ENCODE measurements around the gene TUBA3D.
"Not testable (repeated sequence)": the region's sequence is repeated elsewhere in the genome, so short reads cannot be mapped to it uniquely, and the experiment has no call there.

Gene TUBA3D

DNA sequence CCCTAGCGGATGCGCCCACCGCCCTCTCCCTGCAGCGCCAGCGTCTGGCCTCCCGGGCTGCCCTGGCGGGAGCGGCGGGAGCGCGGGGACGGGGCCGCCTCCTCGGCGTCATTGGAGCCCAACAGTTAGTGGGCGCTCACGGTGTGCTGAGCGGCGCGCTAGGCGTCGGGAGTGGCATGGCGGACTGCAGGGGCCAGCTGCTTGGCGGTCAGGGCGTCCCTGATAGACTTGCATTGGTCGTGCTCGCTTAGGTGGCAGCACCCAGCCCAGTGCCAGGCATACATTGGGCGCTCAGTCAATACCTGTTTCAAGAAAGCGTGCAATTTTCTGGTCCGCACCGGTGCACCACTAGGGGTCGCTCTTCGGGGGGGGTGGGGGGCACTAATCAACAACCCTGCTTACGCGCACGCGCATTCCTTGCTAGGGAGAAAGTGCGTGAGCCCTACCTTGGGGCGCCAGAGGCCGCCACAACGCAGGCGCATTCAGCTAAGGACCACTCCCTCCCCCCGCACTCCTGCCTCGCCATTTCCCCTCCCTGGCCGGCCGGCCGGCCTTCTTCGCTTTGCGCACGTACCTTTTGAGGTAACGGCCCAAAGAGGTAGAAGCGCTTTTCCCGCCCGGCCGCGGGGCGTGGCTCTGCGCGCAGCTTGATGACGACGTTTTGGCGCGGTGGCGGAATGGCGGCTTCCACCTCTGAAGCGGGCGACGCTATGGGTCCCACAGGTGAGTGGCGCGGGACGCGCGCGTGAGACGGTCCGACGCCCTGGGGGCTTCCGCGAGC is 16.7 kb downstream of the TUBA3D start:
- peak; percentile 99 for DNase-seq (ENCODE audit: low read depth)
- peak overlapping the region; percentile 99 for H3K4me3 ChIP-seq (ENCODE audit: low read depth, low read length)
- peak; percentile 74 for TF ChIP-seq CTCF (IDR thresholded peaks at IDR 0.05; ENCODE audit: insufficient read depth, low read depth, low read length, missing control alignments)

DNA sequence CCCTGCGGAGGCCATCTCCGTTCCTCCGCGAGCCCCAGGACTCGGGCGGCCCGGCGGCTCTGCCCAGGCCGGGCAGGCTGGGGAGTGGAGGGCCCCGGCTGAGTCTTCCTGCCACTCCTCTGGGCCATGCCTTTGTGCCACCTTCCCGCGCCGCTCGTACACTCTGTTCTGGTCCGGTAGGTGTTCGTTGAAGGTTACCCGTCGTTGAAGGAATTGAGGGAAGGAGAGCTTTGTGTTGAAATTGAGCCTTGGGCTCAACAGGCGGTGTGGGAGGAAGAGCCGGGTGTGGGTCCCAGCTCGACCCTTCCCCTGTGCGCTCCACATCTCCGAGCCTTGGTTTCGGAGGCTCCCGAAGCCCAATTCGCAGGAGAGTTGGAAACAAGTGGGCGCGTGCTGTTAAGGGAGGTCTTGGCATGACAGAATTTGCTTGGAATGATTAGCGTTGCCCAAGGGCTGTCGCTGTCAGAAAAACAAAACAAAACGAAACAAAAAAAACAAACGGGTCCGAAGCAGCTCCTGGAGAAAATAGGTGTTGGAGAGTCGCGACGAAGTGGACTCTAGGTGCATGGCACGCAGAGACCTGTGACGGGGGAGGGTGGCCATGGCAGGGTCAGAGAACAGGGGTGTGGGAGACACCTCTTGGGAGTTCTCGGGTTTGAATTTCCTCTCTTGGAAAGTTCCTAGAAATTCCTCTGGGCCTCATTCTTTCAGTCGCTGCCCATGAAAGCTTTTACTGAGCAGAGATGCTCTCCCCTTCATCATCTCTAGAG is 17.5 kb downstream of the TUBA3D start:
- DNase-seq (ENCODE audit: low read depth): no peak
- H3K4me3 ChIP-seq (ENCODE audit: low read depth, low read length): peak overlapping the region; percentile 99
- TF ChIP-seq CTCF (IDR thresholded peaks at IDR 0.05; ENCODE audit: insufficient read depth, low read depth, low read length, missing control alignments): no peak

DNA sequence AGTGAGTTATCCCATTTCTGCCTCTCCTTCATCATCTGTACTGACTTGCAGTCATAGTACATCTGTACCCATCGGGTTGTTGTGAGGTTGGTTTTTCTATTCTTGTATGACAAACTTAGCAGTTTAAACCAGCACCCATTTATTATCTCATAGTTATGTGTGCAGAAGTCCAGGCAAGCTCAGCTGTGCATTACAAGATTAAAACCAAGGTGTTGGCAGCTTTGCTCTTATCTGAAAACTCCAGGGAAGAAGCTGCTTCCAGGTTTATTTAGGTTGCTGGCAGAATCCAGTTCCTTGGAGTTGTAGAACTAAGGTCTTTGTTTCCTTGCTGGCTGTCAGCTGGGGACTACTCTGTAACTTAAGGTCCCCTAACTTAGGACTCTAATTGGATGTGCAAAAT is 19.6 kb downstream of the TUBA3D start:
- H3K4me3 ChIP-seq (ENCODE audit: low read depth, low read length); DNase-seq (ENCODE audit: low read depth): not testable (repeated sequence)

DNA sequence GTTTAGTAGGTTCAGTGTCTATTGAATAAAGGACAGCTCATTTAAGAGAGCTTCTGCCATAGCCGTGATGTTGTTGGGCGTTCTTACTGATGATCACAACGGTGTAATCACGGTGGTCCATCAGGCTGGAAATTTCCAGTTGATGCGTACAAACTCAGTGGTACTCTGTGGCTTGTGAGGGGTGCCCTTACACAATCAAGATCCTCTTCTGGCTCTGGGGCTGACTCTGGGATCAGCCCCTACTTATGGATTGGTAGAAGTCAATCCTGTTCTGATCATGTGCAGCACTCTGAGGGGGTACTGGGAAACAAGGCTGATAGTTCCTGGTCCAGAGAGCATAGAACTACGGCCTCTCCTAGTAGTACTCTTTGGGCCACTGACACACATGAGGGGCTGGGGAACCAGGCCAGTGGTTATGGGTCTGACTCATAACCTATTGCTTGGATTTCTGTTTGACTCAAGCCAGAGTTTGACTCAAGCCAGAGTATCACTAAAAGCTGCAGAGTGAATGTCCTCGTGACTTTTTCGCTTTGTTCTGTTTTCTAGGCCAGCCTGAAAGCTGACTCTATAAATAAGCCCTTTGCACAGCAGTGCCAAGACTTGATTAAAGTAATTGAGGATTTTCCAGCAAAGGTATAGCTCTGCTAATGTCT is 22.5 kb downstream of the TUBA3D start:
- H3K4me3 ChIP-seq (ENCODE audit: low read depth, low read length): peak overlapping the region; percentile 24; the same call in 1 of the 2 replicates
- DNase-seq (ENCODE audit: low read depth): peak; percentile 84

- DNase-seq (ENCODE audit: low read depth); H3K4me3 ChIP-seq (ENCODE audit: low read depth, low read length): not testable (repeated sequence)
These were observed 27.7 kb downstream of the TUBA3D start for GRCh38 chr2:131503587-131503986.

DNA sequence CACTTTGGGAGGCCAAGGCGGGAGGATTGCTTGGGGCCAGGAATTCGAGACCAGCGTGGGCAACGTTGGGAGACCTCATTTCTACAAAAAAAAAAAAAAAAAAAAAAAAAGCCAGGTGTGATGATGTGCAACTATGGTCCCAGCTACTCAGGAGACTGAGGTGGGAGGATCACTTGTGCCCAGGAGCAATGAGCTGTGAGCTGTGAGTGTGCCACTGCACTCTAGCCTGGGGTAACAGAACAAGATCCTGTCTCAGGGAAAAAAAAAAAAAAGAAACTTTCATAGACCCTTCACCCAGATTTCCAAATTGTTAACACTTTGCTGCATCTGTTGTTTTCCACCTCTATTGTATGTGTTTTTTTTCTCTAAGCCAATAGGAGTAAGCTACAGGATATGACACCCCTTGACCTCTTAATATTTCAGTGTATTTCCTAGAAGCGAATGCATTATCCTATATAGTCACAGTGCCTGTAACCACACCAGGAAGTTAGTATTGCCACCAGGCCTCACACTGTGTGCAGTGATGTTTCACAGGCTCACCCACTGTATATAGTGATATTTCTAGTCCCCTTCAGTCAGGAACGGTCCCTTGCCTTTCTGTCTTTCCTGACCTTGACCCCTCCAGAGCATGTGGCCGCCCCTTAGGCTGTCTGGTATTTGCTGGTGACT is 28.3 kb downstream of the TUBA3D start:
- H3K4me3 ChIP-seq (ENCODE audit: low read depth, low read length); DNase-seq (ENCODE audit: low read depth): not testable (repeated sequence)

GRCh38 chr2:131509615-131510014 is 33.7 kb downstream of the TUBA3D start:
- H3K4me3 ChIP-seq (ENCODE audit: low read depth, low read length): no peak overlapping the region
- TF ChIP-seq CTCF (IDR thresholded peaks at IDR 0.05; ENCODE audit: insufficient read depth, low read depth, low read length, missing control alignments): no peak
- no peak for DNase-seq (ENCODE audit: low read depth)

DNA sequence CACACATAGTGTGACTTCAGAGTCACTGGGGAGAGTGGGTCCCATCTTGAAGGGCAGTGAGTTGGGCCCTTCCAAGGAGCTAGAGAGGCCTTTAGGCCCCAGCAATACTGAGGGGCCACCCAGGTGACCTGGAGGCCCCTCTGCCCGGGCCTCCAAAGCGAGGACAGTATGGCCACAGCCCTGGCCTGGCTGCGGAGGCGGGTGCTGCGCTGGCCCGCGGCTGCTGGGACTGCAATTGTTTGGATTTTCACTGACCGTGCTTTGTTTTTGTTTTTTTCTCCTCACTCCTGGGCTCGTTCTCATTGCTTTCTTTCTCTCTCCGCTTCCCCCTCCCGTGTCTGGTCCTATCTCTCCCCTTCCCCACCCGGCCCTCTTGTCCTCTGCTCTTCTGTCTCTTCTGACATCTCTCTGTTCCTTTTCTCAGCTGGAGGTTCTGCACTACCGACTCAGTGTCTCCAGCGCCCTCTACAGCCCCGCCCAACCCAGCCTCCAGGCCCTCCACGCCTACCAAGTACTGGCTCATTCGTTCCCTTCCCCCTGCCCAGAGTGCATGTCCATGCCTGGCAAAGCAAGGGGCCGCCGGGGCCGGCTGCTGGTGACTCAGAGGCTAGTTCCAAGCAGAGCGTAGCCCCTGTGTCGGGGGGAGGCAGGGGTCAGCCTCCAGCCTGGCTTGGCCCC is 35.5 kb downstream of the TUBA3D start:
- not testable (repeated sequence) for DNase-seq (ENCODE audit: low read depth); H3K4me3 ChIP-seq (ENCODE audit: low read depth, low read length)

- H3K4me3 ChIP-seq (ENCODE audit: low read depth, low read length); DNase-seq (ENCODE audit: low read depth): not testable (repeated sequence)
These were observed 36.3 kb downstream of the TUBA3D start for GRCh38 chr2:131511969-131512870.

DNA sequence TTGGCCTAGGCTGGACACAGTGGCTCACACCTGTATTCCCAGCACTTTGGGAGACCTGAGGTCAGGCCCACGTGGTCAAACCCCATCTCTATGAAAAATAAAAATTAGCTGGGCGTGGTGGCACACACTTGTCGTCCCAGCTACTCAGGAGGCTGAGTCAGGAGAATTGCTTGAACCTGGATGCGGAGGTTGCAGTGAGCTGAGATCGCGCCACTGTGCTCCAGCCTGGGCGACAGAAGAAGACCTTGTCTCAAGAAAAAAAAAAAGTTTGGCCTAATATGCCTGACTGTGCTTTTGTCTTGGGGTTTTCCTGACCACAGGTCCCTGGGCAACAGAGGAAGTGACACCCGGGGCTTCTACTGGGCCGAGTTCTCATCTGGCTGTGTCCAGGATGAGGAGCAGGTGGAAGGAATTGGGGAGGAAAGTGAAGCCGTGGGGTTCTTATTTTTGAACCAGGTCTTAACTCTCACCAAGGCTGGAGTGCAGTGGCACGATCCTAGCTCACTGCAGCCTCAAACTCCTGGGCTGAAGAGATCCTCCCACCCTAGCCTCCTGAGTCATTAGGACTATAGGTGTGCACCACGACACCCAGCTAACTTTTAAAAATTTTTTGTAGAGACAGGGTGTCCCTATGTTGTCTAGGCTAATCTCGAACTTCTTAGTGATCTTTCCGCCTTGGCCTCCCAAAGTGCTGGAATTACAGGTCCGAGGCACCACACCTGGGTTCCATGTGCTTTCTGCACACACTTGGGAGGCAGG is 38.7 kb downstream of the TUBA3D start:
- H3K4me3 ChIP-seq (ENCODE audit: low read depth, low read length): not testable (repeated sequence)
- DNase-seq (ENCODE audit: low read depth): peak; percentile 72

DNA sequence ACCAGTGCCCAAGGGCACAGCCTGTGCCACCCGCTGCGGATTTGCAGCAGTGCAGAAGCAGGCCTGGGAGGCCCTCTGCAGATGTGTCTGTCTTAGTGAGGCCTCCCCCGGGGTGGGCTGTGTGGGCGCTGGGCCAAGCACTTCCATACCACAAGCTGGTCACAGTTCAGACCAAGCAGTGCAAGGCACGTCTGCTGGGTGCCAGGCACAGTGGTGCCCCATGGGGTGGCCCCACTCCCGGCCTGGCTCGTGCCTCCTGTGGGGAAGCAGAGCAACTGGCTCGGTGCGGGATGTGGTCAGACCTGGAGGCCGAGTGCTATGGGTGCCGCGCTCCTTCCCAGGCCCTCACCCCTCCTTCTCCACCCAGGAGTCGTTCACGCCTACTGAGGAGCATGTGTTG is 39.3 kb downstream of the TUBA3D start:
- not testable (repeated sequence) for DNase-seq (ENCODE audit: low read depth); H3K4me3 ChIP-seq (ENCODE audit: low read depth, low read length)

Measured in GM12865 (cell line).